Transverse colon (tissue), 4 donors: ENCODE data around the gene ZNF525.
"Not testable (repeated sequence)": the region's sequence is repeated elsewhere in the genome, so short reads cannot be mapped to it uniquely, and the experiment has no call there.

Experiments used
- EP300 ChIP-seq: sonication (generic); formaldehyde crosslinking; IDR thresholded peaks from one replicate; pipeline ENCODE4 v1.6.1; 2017; ENCODE audit warnings: antibody characterized with exemption, low read depth
- POLR2A ChIP-seq: fragments of 450-650 bp; IDR thresholded peaks from one replicate; pipeline ENCODE4 v1.6.1; 2016; ENCODE audit warnings: antibody characterized with exemption, mild to moderate bottlenecking, moderate library complexity
- POLR2AphosphoS5 ChIP-seq, 3 donors: sonication (generic); formaldehyde crosslinking; IDR thresholded peaks; one replicate each; pipeline ENCODE4 v1.6.1; 2016; ENCODE audit warnings: antibody characterized with exemption in 3 of 3
- TF ChIP-seq, protein P1 (sequence below), 5 experiments: fragments of 200-600 bp in 3 of 5; fragments of 450-650 bp in 2 of 5; sonication (generic) in 3 of 5; IDR thresholded peaks; 1 replicate in 2 of 5; 2 replicates in 3 of 5; pipeline ENCODE4 v1.5.1; 2016 to 2017; ENCODE audit warnings: antibody characterized with exemption in 5 of 5, inconsistent platforms in 3 of 5, mild to moderate bottlenecking in 2 of 5, moderate library complexity in 1 of 5

DNA sequence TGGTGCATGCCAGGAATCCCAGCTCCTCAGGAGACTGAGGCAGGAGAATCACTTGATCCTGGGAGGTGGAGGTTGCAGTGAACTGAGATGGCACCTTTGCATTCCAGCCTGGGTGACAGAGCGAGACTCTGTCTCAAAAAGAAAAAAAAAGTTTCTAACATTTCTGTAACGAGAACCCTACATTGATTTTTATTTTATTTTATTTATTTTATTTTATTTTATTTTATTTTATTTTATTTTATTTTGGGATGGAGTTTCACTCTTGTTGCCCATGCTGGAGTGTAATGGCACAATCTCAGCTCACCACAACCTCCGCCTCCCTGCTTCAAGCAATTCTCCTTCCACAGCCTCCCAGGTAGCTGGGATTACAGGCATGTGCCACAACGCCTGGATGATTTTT, 21.1 kb upstream of the ZNF525 start:
- TF ChIP-seq, protein P1, sequence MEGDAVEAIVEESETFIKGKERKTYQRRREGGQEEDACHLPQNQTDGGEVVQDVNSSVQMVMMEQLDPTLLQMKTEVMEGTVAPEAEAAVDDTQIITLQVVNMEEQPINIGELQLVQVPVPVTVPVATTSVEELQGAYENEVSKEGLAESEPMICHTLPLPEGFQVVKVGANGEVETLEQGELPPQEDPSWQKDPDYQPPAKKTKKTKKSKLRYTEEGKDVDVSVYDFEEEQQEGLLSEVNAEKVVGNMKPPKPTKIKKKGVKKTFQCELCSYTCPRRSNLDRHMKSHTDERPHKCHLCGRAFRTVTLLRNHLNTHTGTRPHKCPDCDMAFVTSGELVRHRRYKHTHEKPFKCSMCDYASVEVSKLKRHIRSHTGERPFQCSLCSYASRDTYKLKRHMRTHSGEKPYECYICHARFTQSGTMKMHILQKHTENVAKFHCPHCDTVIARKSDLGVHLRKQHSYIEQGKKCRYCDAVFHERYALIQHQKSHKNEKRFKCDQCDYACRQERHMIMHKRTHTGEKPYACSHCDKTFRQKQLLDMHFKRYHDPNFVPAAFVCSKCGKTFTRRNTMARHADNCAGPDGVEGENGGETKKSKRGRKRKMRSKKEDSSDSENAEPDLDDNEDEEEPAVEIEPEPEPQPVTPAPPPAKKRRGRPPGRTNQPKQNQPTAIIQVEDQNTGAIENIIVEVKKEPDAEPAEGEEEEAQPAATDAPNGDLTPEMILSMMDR (IDR thresholded peaks at IDR 0.05), result not testable (repeated sequence)
- TF ChIP-seq POLR2AphosphoS5 (IDR thresholded peaks at IDR 0.05); POLR2A; EP300: not testable (repeated sequence)
